Measurements from ENCODE around the gene SMAD4.

GRCh38 chr18:51030537-51031258 is 685 bp downstream of the SMAD4 start:
- TF ChIP-seq CTCF (IDR thresholded peaks at IDR 0.05) = no peak
- no peak for TF ChIP-seq EZH2 (IDR thresholded peaks at IDR 0.05; ENCODE audit: borderline replicate concordance, insufficient read depth, low read depth, low read length, poor library complexity, severe bottlenecking)
